ENCODE results near the gene TMEM94.
"Not testable (repeated sequence)": the region's sequence is repeated elsewhere in the genome, so short reads cannot be mapped to it uniquely, and the experiment has no call there.

Gene TMEM94

GRCh38 chr17:75442168-75443103, 14.0 kb upstream of the TMEM94 start:
- no peak overlapping the region for H4K8ac ChIP-seq (ENCODE audit: low read depth, low read length)
- H3K4me1 ChIP-seq (ENCODE audit: control insufficient read depth in 1 of 2, insufficient read depth in 2 of 2, low read length in 2 of 2) = peaks cover 11% of the 10 kb centered on the region in 2 experiments
- no CpG with 5 or more reads among the region's 4 CpGs for WGBS (ENCODE audit: extremely low coverage, insufficient coverage, insufficient read length)
- no peak overlapping the region for H3K4me3 ChIP-seq (ENCODE audit: low read depth, low read length)
- H2BK12ac ChIP-seq (ENCODE audit: low read length) = peak overlapping the region; percentile 11
- no peak overlapping the region for H3K9ac ChIP-seq (ENCODE audit: low read length)
- no peak overlapping the region for H2BK120ac ChIP-seq (ENCODE audit: insufficient read depth, low read length, poor library complexity)
- no peak overlapping the region for H4K91ac ChIP-seq (ENCODE audit: low read depth, low read length)
- no peak overlapping the region for H3K14ac ChIP-seq (ENCODE audit: low read length)
- no peaks in the 10 kb centered on the region for H3K36me3 ChIP-seq (ENCODE audit: control insufficient read depth in 1 of 2, insufficient read depth in 2 of 2, low read length in 2 of 2)
- H3K23ac ChIP-seq (ENCODE audit: low read length) = no peak overlapping the region
- no peak overlapping the region for H2AK5ac ChIP-seq (ENCODE audit: low read length)
- H3K27ac ChIP-seq (ENCODE audit: low read depth, low read length) = no peak overlapping the region
- no peaks in the 10 kb centered on the region for H3K27me3 ChIP-seq (ENCODE audit: insufficient read depth, low read length)
- no peak overlapping the region for H4K12ac ChIP-seq (ENCODE audit: low read depth, low read length)
- H2AFZ ChIP-seq (ENCODE audit: insufficient read depth, low read length, poor library complexity) = no peak overlapping the region
- H3K4me2 ChIP-seq (ENCODE audit: low read length) = no peak overlapping the region
- no peaks in the 10 kb centered on the region for H3K9me3 ChIP-seq (ENCODE audit: insufficient read depth, low read depth, low read length)
- H3K79me1 ChIP-seq (ENCODE audit: low read length) = peaks cover 12% of the 10 kb centered on the region
- no peak overlapping the region for H3K4ac ChIP-seq (ENCODE audit: low read depth, low read length)
- no peaks in the 10 kb centered on the region for H3K79me2 ChIP-seq (ENCODE audit: control insufficient read depth, insufficient read depth, low read length, poor library complexity)
- no peak for DNase-seq
- no peak overlapping the region for H2BK5ac ChIP-seq (ENCODE audit: low read depth, low read length, poor library complexity)
- H3K18ac ChIP-seq (ENCODE audit: low read length) = no peak overlapping the region

DNA sequence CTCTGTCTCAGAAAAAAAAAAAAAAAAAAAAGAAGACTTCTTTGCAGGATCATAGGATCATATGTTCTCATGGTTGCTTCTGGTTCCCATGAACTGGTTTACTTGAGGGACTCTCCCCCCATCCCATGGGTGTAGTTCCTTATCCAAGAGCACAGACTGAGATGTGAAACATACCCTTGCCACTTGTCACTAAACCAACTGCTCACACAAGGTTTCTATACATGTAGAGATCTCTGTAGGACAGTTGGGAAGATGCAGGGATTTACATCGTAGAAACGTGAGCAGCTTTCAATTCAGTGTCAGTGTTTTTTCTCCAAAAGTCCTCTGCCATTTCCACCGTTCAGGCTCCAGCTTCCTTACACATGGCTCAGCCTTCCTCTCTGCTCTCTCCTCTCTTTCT, 11.1 kb upstream of the TMEM94 start:
- no peak overlapping the region for H3K18ac ChIP-seq (ENCODE audit: low read length)
- no peak overlapping the region for H2AFZ ChIP-seq (ENCODE audit: insufficient read depth, low read length, poor library complexity)
- H2AK5ac ChIP-seq (ENCODE audit: low read length) = no peak overlapping the region
- H3K4me3 ChIP-seq (ENCODE audit: low read depth, low read length) = no peak overlapping the region
- H4K8ac ChIP-seq (ENCODE audit: low read depth, low read length) = no peak overlapping the region
- peaks cover 12% of the 10 kb centered on the region for H3K79me1 ChIP-seq (ENCODE audit: low read length)
- H3K27me3 ChIP-seq (ENCODE audit: insufficient read depth, low read length) = no peaks in the 10 kb centered on the region
- no CpG with 5 or more reads among the region's 3 CpGs for WGBS (ENCODE audit: extremely low coverage, insufficient coverage, insufficient read length)
- no peak overlapping the region for H2BK5ac ChIP-seq (ENCODE audit: low read depth, low read length, poor library complexity)
- no peaks in the 10 kb centered on the region for H3K79me2 ChIP-seq (ENCODE audit: control insufficient read depth, insufficient read depth, low read length, poor library complexity)
- H3K23ac ChIP-seq (ENCODE audit: low read length) = no peak overlapping the region
- no peak overlapping the region for H4K12ac ChIP-seq (ENCODE audit: low read depth, low read length)
- H3K9me3 ChIP-seq (ENCODE audit: insufficient read depth, low read depth, low read length) = no peaks in the 10 kb centered on the region
- H3K9ac ChIP-seq (ENCODE audit: low read length) = no peak overlapping the region
- H3K4me2 ChIP-seq (ENCODE audit: low read length) = no peak overlapping the region
- no peak overlapping the region for H2BK120ac ChIP-seq (ENCODE audit: insufficient read depth, low read length, poor library complexity)
- H3K36me3 ChIP-seq (ENCODE audit: control insufficient read depth in 1 of 2, insufficient read depth in 2 of 2, low read length in 2 of 2) = no peaks in the 10 kb centered on the region
- no peak overlapping the region for H3K27ac ChIP-seq (ENCODE audit: low read depth, low read length)
- no peak overlapping the region for H3K4ac ChIP-seq (ENCODE audit: low read depth, low read length)
- H2BK12ac ChIP-seq (ENCODE audit: low read length) = peak overlapping the region; percentile 42
- H3K4me1 ChIP-seq (ENCODE audit: control insufficient read depth in 1 of 2, insufficient read depth in 2 of 2, low read length in 2 of 2) = peaks cover 11% of the 10 kb centered on the region in 2 experiments
- DNase-seq = no peak
- H4K91ac ChIP-seq (ENCODE audit: low read depth, low read length) = no peak overlapping the region
- no peak overlapping the region for H3K14ac ChIP-seq (ENCODE audit: low read length)

GRCh38 chr17:75445896-75446295, 10.5 kb upstream of the TMEM94 start:
- DNase-seq; H3K4me3 ChIP-seq (ENCODE audit: low read depth, low read length); H3K9ac ChIP-seq (ENCODE audit: low read length); H3K27me3 ChIP-seq (ENCODE audit: insufficient read depth, low read length); H3K27ac ChIP-seq (ENCODE audit: low read depth, low read length); H4K8ac ChIP-seq (ENCODE audit: low read depth, low read length); H3K79me2 ChIP-seq (ENCODE audit: control insufficient read depth, insufficient read depth, low read length, poor library complexity); H4K91ac ChIP-seq (ENCODE audit: low read depth, low read length); H3K18ac ChIP-seq (ENCODE audit: low read length); H3K23ac ChIP-seq (ENCODE audit: low read length); H3K4ac ChIP-seq (ENCODE audit: low read depth, low read length); H4K12ac ChIP-seq (ENCODE audit: low read depth, low read length); H2BK120ac ChIP-seq (ENCODE audit: insufficient read depth, low read length, poor library complexity); H3K4me2 ChIP-seq (ENCODE audit: low read length); H3K36me3 ChIP-seq (ENCODE audit: control insufficient read depth in 1 of 2, insufficient read depth in 2 of 2, low read length in 2 of 2); H2AFZ ChIP-seq (ENCODE audit: insufficient read depth, low read length, poor library complexity); H2BK12ac ChIP-seq (ENCODE audit: low read length); H2BK5ac ChIP-seq (ENCODE audit: low read depth, low read length, poor library complexity); H3K9me3 ChIP-seq (ENCODE audit: insufficient read depth, low read depth, low read length); H2AK5ac ChIP-seq (ENCODE audit: low read length); H3K14ac ChIP-seq (ENCODE audit: low read length): not testable (repeated sequence)
- H3K4me1 ChIP-seq (ENCODE audit: control insufficient read depth in 1 of 2, insufficient read depth in 2 of 2, low read length in 2 of 2) = peaks cover 11% of the 10 kb centered on the region in 2 experiments
- WGBS (ENCODE audit: extremely low coverage, insufficient coverage, insufficient read length) = no CpG with 5 or more reads among the region's 6 CpGs
- H3K79me1 ChIP-seq (ENCODE audit: low read length) = peaks cover 12% of the 10 kb centered on the region

GRCh38 chr17:75447951-75448856, 8.2 kb upstream of the TMEM94 start:
- H4K8ac ChIP-seq (ENCODE audit: low read depth, low read length) = no peak overlapping the region
- H3K79me1 ChIP-seq (ENCODE audit: low read length) = peaks cover 9% of the 10 kb centered on the region
- H3K9me3 ChIP-seq (ENCODE audit: insufficient read depth, low read depth, low read length) = no peaks in the 10 kb centered on the region
- no peak overlapping the region for H2BK5ac ChIP-seq (ENCODE audit: low read depth, low read length, poor library complexity)
- no peaks in the 10 kb centered on the region for H3K79me2 ChIP-seq (ENCODE audit: control insufficient read depth, insufficient read depth, low read length, poor library complexity)
- no peak overlapping the region for H2AFZ ChIP-seq (ENCODE audit: insufficient read depth, low read length, poor library complexity)
- H3K14ac ChIP-seq (ENCODE audit: low read length) = no peak overlapping the region
- no peak overlapping the region for H2BK12ac ChIP-seq (ENCODE audit: low read length)
- H3K36me3 ChIP-seq (ENCODE audit: control insufficient read depth in 1 of 2, insufficient read depth in 2 of 2, low read length in 2 of 2) = no peaks in the 10 kb centered on the region
- H4K91ac ChIP-seq (ENCODE audit: low read depth, low read length) = no peak overlapping the region
- H3K4me2 ChIP-seq (ENCODE audit: low read length) = no peak overlapping the region
- no peak overlapping the region for H4K12ac ChIP-seq (ENCODE audit: low read depth, low read length)
- H3K27ac ChIP-seq (ENCODE audit: low read depth, low read length) = no peak overlapping the region
- no peaks in the 10 kb centered on the region for H3K27me3 ChIP-seq (ENCODE audit: insufficient read depth, low read length)
- peaks cover 5% of the 10 kb centered on the region in 2 experiments for H3K4me1 ChIP-seq (ENCODE audit: control insufficient read depth in 1 of 2, insufficient read depth in 2 of 2, low read length in 2 of 2)
- no peak overlapping the region for H3K23ac ChIP-seq (ENCODE audit: low read length)
- no peak overlapping the region for H3K18ac ChIP-seq (ENCODE audit: low read length)
- DNase-seq = peak; percentile 57 to 79
- WGBS (ENCODE audit: extremely low coverage, insufficient coverage, insufficient read length) = no CpG with 5 or more reads among the region's 17 CpGs
- H2AK5ac ChIP-seq (ENCODE audit: low read length) = no peak overlapping the region
- H3K9ac ChIP-seq (ENCODE audit: low read length) = no peak overlapping the region
- no peak overlapping the region for H3K4me3 ChIP-seq (ENCODE audit: low read depth, low read length)
- no peak overlapping the region for H3K4ac ChIP-seq (ENCODE audit: low read depth, low read length)
- no peak overlapping the region for H2BK120ac ChIP-seq (ENCODE audit: insufficient read depth, low read length, poor library complexity)

All from trophoblast cell (in vitro differentiated cells and primary cell).